ENCODE data around the gene CYP3A5.

CYP3A5 gene

GRCh38 chr7:99606531-99606930, 73.3 kb downstream of the CYP3A5 start:
- no peak for DNase-seq

- no peak for DNase-seq
These were observed 74.3 kb downstream of the CYP3A5 start for GRCh38 chr7:99605527-99605926.

GRCh38 chr7:99601656-99602310, 78.0 kb downstream of the CYP3A5 start:
- DNase-seq = no peak

GRCh38 chr7:99599836-99600235, 80.0 kb downstream of the CYP3A5 start:
- no peak for DNase-seq

Measured in fibroblast of skin of back (primary cell).